ENCODE results near the gene FASLG.

The FASLG gene

GRCh38 chr1:172700556-172700955 is 41.7 kb downstream of the FASLG start:
- TF ChIP-seq CTCF (IDR thresholded peaks at IDR 0.05; ENCODE audit: control extremely low read depth, extremely low read depth, low read depth, missing control alignments): no peak
- CTCF ChIA-PET: no interaction called here
- POLR2A ChIA-PET: no interaction called here
- no peak for DNase-seq (ENCODE audit: extremely low spot score)

GRCh38 chr1:172704001-172704400 is 45.1 kb downstream of the FASLG start:
- ChIA-PET CTCF (interaction anchor here (1.1 to 1.8 kb wide), 3 partner anchors 16 to 38 kb away, joined by 3 read pairs; no protein-coding TSS in a partner anchor), POLR2A (no interaction called here)
- DNase-seq (ENCODE audit: extremely low spot score): no peak
- no peak for TF ChIP-seq CTCF (IDR thresholded peaks at IDR 0.05; ENCODE audit: control extremely low read depth, extremely low read depth, low read depth, missing control alignments)

- CTCF ChIA-PET: interaction anchor here (1.1 to 1.8 kb wide), 4 partner anchors 15 to 38 kb away, joined by 3 to 5 read pairs (median 3); no protein-coding TSS in a partner anchor
- no peak for TF ChIP-seq CTCF (IDR thresholded peaks at IDR 0.05; ENCODE audit: control extremely low read depth, extremely low read depth, low read depth, missing control alignments)
- no peak for DNase-seq (ENCODE audit: extremely low spot score)
Measured at GRCh38 chr1:172704420-172705210, 45.7 kb downstream of the FASLG start.

GRCh38 chr1:172708452-172708851 is 49.5 kb downstream of the FASLG start:
- ChIA-PET CTCF (interaction anchor here (1.0 to 1.7 kb wide), 3 partner anchors 11 to 276 kb away, joined by 3 to 8 read pairs (median 3); no protein-coding TSS in a partner anchor), POLR2A (no interaction called here)
- no peak for DNase-seq (ENCODE audit: extremely low spot score)
- no peak for TF ChIP-seq CTCF (IDR thresholded peaks at IDR 0.05; ENCODE audit: control extremely low read depth, extremely low read depth, low read depth, missing control alignments)

More at GRCh38 chr1:172704420-172705210, 45.7 kb downstream of the FASLG start:
- POLR2A ChIA-PET: no interaction called here

- CTCF ChIA-PET: no interaction called here
- no peak for DNase-seq (ENCODE audit: extremely low spot score)
- POLR2A ChIA-PET: no interaction called here
- TF ChIP-seq CTCF (IDR thresholded peaks at IDR 0.05; ENCODE audit: control extremely low read depth, extremely low read depth, low read depth, missing control alignments): no peak
Measured at GRCh38 chr1:172711558-172711957, 52.7 kb downstream of the FASLG start.

- POLR2A ChIA-PET: no interaction called here
- CTCF ChIA-PET: interaction anchor here (0.9 to 1.3 kb wide), 4 partner anchors 11 to 263 kb away, joined by 3 to 4 read pairs (median 3); no protein-coding TSS in a partner anchor
- TF ChIP-seq CTCF (IDR thresholded peaks at IDR 0.05; ENCODE audit: control extremely low read depth, extremely low read depth, low read depth, missing control alignments): no peak
- DNase-seq (ENCODE audit: extremely low spot score): no peak
Measured at GRCh38 chr1:172713466-172713865, 54.6 kb downstream of the FASLG start.

All from GM10248 (cell line).